NCI-H2107 (cell line): ENCODE results near the gene PITX3.

Experiments used
- DNase-seq: peaks from one replicate; lab custom pipeline; 2025; lab: John Stamatoyannopoulos, UW

The PITX3 gene

DNA sequence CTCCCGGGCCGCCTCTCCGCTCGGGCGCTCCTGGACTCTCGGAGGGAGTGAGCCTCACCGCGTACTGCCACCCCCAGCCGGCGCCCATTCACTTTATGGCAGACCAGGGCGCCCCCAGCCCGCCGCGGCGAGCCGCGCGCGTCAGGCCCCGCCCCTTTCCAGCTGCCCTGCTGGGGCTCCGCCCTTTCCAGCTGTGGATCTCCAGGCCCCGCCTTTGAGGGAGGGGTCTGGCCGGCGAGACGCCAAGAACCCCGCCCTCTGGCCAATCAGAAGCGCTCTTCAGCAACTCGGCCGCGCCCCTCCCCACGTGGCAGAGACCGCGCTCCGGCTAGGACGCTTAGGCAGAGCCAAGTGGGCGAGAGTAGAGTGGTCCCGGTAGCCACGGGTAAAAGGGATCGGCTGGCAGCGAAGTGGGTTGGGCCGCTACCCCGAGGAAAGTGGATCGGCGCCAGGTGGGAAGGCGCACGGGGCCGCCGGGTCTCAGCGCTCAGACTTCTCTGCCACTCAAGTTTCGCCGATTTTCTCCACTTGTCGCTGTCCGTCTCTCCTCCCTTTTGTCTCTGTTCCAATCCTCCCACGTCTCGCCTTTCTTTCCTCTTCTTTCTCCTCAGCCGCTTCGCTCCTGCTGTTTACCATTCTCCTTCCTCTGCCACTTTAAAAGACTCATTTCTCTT lies at the start of gene PITX3:
TSS of gene PITX3 (minus strand) at position 69 of the 674 bp plus-strand sequence. CDS start 9,432 bp downstream, outside the sequence.
- peak; percentile 40 for DNase-seq

DNA sequence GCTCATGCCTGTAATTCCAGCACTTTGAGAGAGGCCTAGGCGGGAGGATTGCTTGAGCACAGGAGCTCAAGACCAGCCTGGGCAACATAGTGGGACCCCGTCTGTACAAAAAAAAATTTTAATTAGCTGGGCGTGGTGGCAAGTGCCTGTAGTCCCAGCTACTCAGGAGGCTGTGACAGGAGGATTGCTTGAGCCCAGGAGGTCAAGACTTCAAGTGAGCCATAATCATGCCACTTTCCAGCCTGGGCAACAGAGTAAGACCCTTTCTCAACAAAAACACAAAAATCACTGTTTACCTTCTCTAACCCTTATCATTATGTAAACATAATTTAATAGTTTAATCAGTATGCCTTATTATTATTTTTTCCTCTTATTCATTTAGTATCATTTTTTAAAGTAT lies 48.5 kb upstream of the PITX3 start:
- no peak for DNase-seq

DNA sequence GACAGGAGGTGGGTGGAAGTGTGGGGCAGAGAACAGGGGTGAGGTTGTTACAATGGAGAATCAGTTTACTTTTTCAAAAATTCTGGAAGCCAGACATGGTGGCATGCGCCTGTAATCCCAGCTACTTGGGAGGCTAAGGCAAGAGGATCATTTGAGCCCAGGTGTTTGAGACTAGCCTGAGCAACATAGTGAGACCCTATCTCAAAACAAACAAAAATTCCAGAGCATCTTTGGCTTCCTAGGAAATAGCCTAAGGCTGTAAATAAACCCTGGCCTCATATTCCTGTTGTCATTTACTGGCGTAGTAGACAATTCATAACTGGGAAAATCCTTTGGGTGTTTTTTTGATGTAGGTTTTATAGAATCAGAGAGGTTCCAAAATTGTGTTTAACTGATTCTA lies 48.0 kb upstream of the PITX3 start:
- DNase-seq = no peak

DNA sequence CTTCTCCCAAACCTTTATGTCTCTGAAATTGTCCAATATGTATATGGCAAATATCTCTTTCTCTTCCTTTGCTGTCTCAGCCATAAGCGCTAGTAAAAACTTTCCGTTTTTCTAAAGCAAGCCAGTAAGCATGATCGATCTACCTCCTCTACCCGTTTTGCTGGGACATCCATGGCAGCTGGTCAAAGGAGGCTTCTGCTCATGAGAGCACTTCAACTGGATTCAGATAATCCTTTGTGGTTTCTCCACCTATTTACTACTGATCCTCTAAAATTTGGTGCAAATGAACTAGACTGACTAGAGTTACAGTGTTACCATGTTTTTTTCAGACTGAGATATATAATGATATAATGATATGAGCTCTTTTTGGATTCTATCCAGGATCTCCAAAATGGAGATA lies 46.7 kb upstream of the PITX3 start:
- DNase-seq = no peak

DNA sequence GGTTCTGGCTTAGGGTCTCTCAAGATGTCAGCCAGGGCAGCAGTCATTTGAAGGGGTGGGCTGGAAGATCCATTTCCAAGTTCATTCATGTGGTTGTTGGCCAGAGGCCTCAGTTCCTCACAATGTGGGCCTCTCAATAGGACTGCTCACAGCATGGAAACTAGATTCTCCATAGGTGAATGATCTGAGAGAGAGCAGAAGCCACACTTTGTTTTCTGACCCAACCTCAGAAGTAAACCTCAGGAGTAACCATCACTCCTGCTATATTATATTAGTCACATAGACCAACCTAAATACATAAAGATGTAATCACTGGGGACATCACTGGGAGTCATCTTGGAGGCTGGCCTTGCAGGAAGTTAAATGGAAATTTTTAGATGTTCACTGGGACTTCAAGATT lies 46.2 kb upstream of the PITX3 start:
- no peak for DNase-seq

DNA sequence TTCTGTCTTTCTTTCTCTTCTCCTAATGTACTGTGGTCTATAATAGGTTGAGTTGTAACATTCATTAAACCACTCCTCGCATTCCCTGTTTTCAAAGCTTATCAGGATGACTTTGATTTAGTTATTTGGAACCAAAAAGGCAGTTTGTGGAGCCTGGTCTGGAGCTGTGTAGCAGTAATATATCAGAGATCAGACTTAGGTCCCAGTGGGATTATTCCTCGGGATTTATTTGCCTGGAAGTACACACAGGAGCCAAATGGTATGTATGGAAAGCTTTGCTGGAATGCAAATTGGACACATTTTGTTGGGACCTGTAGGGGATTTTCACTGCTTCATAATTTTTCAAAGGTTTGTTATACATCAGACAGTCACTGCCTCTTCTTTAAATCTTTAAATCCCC lies 44.9 kb upstream of the PITX3 start:
- no peak for DNase-seq

DNA sequence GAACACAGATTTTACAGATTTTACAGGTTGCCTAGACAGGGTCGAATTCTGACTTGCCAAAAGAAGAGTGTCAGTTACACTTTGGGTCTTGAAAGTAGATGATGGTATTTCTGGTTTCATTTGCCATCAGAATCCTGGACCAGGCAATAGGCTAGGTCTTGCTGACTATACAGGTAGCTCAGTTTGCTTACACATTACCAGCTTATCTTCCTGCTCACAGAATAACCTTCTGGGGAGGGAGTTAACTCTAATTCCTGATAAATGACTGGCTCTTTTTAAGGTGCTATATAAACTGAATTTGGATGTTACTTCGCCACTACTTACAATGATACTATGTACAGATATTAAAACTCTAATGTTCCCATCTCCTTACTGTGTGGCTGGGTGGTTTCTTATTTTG lies 43.8 kb upstream of the PITX3 start:
- no peak for DNase-seq

DNA sequence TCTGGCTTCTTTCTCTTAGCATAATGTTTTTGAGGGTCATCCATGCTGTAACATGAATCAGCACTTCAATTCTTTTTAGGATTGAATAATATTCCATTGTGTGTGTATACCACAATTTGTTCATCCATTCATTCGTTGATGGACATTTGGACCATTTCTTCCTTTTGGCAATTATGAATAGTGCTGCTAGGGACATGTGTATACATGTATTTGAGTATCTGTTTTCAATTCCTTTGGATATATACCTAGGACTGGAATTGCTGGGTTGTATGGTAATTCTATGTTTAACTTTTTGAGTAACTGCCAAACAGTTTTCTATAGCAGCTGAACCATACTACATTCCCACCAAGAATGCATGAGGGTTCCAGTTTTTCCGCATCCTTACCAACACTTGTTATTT lies 43.2 kb upstream of the PITX3 start:
- DNase-seq = no peak

DNA sequence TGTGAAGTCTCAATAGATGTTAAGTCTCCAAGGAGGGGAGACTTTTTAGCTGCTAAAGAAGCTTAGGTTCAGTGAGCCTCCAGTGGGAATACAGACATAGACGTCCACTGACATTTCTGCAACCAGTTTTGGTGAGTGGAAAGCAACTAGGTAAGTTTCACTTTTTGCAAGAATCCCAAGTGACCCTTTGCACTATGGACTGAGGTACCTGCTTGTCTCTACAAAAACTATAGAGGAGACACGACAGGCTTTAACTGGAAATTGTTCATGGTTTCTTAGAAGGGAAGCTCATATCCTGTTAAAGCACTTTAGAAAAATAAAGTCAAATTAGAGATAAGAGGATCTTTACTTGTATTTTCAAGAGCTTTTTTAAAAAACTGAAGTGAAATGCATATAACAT lies 42.6 kb upstream of the PITX3 start:
- DNase-seq = no peak

DNA sequence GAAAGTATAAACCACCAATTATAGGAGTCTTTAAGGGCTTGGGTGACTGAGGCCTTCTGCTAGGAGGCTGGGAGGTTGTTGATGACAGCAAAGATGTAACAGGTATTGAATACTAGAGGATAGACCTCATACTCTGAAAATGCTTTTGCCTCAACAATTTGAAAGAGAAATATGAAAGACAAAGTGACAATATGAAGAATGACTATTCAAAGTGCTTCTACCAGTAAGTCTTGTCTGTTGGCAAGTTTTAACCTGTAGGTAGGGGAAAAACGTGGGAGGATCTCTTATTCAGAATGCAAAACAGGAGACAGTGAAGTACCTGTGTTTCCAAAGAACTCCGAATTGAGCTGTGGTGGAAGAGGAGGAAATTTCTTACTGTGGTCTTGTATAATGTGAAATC lies 42.2 kb upstream of the PITX3 start:
- no peak for DNase-seq

DNA sequence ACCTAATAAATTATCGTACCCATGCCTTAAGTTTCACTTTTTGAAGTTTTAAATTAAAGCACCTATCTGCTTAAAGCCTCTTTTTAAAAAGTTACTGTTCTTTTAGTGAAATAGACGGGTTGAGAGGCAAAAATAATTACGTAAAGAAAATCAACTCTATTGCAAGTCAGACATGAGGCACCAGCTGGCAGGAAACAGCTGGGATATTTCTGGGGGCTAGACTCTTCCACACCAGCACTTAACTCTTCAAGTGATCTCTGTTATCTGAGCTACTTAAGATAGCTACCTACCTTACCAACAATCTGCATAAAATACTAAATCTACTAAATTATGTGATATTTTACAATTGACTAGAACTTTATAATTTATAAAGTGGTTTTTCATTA lies 39.8 kb upstream of the PITX3 start:
- no peak for DNase-seq

DNA sequence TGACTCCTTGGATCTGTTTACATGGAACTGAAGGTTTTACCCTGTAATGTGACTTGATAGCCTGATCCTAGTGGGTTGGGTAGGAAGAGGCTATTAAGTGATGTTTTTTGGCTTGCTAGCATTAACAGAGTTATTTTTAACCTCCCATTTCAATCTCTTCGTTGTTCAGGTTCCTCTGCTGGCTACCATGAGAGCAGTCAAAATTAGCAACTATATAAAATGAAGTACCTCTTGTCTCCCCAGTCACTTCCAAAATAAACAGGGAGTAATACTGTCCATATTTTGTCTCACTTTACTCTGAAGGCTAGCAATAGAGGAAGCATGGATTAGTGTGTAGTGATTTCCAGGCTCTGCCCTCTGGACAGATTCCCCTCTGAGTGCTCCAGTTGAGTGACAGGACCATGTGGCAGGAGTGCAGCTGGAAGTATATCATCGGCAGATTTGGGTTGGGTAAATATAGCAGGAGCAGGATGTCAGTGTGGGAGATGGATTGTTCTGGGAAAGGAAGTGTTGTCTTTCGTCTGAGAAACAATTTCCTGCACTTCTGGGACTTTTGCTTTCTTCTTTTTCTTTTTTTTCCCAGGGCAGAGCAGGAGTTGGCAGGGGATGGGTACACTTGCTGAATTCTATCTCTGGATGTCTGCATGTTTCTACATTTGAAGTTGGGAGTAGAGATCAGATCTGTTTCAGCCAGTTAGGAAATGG lies 39.2 kb upstream of the PITX3 start:
- no peak for DNase-seq

DNA sequence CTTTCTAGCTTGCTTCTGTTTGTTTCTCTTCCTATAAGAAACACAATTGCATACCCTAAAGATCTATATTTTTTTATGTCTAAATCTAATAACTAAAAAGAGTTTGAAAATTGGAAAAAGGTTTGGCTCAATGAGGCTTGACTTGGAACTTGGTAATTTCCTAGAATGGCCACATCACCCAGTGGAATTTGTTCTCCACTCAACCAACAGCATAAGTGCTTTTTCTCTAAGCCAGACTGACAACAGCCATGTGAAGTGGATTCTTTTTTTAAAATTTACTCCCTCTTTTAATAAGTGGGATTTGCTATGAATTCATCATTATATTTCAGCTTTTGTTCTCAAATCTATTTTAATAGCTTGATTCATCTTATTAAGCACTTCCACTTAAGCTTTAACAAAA lies 37.8 kb upstream of the PITX3 start:
- no peak for DNase-seq

DNA sequence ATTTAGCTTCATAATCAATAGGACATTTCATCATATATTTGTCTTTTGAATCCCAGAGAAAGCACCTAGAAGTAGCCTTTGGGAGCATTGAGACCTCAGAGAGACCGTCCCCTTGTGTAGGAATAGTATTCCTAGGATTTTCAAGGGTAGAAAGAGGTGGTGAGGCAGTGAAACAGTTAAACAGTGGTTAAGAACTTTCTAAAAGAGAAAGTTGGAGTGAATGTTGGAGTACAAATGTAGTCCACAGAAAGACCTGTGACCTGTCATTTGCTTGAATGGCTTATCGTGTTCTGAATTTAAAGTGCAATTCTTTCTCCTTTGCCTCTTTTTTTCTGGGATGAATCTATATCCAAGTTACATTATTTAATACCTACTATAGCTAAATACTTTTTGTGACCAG lies 34.0 kb upstream of the PITX3 start:
- no peak for DNase-seq

DNA sequence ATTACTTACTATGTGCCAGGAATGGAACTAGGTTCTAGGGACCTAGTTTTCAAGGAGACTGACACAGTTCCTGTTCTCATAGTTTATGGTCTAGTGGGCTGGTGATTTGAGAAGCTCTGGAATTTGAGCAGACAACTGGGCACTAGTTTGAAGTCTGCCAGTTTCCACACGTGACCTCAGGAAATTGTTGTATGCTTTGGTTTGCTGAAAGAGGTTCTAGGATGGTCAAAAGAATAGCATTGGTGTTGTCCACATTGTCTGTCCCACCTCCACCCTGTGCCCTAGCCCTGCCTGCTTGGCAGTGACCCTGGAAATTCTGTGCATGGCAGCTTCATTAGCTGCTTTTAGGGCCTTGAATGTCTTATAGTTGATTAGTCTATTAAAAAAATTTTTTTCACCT lies 32.8 kb upstream of the PITX3 start:
- no peak for DNase-seq

DNA sequence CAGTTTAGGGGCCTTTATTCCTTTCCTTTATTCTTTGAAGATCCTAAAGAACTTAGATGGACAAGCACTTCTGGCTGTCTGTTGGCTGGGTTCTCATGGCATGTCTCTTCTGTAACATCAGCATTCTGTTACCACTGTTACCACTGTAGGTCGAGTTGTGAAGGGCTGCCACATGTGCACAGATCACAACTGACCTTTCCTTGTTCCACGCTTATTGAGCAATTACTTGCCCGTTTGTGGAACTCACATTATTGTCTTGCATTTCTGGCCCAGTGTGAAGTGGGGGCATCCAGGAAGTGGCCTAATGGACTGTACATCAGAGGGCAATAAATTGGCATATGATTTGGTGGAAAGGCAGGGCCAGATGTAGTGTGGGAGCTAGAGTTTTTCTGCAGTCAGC lies 27.7 kb upstream of the PITX3 start:
- DNase-seq = no peak

DNA sequence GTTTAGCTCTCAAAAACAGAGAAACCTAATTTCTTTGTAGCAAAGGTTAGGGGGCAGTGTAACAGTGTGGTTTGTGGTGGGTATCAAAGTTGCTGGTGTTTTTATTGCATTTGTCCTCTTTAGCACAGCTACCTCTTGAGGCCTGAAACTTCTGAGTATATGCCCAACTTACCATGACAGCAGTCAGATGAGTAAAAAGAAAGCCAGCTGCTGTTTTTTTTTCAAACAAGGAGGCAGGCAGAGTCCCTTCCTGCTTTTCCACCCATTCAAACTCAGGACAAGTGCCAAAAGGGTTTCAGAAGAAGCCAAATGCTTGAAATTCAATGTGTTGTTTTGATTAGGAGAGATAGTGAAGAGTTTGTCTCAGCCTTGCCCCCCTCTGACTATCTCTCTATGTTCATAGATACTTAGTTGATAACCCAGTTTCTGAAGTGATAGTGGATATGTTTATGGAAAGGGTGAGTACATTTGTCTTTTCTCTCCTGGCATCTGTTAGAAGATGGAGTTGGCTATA lies 27.1 kb upstream of the PITX3 start:
- DNase-seq = no peak

DNA sequence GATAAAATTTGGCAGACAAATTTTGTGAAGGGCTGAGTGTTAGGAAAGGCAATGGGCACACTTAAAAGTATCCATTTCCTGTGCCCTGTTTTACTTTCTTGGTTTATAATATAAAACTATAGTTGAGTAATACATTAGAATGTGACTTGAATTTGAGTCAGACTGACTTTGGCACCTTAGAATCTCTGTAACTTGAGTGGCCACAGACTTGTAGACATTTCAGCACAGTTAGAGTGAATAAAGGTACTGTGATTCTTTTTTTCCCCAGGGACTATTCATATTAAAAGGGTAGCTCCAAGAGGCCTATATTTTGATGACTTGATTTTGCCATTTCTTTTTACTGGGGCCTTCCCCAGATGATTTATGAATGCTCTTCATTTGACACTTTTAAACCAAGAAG lies 26.4 kb upstream of the PITX3 start:
- DNase-seq = no peak

DNA sequence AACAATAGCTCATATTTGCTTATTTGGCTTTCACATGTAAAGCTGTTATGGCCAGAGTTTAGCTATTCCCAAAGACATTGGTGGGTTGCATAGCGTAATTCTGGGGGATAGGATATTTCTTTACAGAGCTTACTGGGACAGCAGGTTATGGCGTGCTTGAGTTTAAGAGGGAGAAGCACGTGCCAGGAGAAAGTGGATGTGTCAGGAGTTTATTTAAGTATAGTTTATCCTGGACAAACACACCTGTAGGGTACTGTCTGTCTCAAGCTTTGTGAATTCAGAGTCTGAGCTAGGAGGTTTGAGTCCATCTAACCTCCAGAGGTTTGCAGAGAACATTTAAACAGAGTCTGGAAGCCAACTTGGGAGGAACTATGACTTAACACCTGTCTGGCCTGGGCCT lies 25.4 kb upstream of the PITX3 start:
- no peak for DNase-seq

DNA sequence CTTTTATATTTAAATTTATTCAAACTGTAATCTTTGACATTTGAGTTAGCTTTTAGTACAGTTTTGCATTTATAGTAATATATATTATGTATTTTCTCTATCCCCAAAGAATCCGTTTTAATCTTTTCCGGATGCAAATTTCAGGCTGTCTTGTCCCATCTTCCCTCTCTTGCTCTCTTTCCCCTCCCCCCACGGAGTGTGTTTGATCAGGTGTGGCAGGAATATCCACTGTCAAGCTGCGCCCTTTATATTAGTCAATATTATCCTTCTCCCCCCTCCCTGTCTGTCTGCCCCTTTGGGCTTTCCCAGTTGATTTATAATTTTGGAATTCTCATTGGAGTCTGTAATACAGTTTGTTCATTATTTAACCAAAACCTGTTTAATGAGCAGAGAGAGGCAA lies 23.1 kb upstream of the PITX3 start:
- no peak for DNase-seq

DNA sequence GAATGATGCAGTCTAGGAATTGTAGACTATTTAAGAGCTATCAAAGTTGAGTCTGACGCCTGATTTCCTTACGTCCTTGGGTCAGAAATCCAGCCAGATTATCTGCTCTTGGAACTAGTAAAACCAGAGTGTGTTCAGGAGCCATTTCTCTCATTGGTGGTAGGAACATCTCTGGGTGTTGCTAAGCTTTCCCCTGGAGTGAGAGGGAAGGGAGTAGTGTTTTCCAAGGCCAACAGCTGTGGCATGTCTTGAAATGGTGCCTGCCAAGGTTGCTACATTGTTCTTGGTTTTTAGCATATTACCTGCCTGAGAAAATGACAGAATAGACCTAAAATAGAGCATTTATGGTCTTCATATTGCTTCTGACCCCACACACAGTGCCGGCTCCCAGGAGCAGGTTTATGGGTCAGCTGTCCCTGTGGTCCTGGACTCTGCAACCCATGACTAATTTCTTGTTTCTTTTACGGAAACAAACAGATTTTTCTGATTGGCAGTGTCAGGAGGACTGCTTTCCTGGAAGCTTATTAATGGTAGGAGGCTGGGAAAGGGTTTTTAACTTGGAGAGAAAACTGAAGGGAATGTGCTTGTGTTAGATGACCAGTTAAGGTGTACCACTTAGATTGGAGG lies 21.5 kb upstream of the PITX3 start:
- no peak for DNase-seq

DNA sequence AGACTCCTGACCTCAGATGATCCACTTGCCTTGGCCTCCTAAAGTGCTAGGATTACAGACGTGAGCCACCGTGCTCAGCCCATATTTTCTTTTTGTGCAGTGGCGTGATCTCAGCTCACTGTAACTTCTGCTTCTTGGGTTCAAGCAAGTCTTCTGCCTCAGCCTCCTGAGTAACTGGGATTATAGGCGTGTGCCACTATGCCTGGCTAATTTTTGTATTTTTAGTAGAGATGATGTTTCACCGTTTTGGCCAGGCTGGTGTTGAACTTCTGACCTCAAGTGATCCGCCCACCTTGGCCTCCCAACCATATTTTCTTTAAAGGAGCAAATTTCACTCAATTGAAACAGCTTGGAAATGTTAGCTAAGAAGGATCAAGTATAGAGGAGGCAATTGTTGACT lies 20.5 kb upstream of the PITX3 start:
- DNase-seq = no peak

DNA sequence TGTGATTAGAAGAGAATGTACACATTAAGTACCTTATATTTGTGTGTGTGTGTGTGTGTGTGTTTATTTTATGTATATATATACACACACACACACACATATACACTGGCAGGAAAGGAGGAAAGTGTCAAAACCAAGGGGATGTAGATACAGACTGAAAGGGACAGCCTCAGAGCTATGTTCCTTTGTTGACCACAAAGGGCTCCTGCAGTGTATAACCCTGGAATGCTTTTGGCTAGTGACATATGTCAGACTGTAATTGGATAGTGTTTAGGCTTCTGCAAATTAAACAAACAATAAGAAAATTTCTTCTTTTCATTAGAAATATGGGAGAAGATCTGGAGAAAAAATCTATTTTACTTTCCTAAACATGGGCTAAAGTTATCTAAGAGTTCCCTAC lies 19.9 kb upstream of the PITX3 start:
- DNase-seq = no peak
